H1 (cell line): ENCODE measurements around the gene PAPOLG. TPM values are rescaled to one million over a fixed set of nuclear protein-coding genes. Genes with fewer than 3 reads are reported as not detected.

Source experiments
- BCL11A ChIP-seq, 2 experiments: IDR thresholded peaks; one replicate each; pipeline ENCODE4 v1.6.1; 2011; ENCODE audit warnings: low read depth in 2 of 2, low read length in 2 of 2, mild to moderate bottlenecking in 2 of 2
- CHD7 ChIP-seq: fragments of 300-600 bp; sonication (generic); IDR thresholded peaks from 2 replicates; pipeline ENCODE4 v1.7.1; 2012; ENCODE audit warnings: low read length, moderate library complexity, mild to moderate bottlenecking, inconsistent platforms; ENCODE audit not compliant: insufficient replicate concordance
- EGR1 ChIP-seq: IDR thresholded peaks from 2 replicates; pipeline ENCODE4 v1.6.1; 2011; ENCODE audit warnings: low read depth, low read length, borderline replicate concordance
- HDAC6 ChIP-seq: IDR thresholded peaks from one replicate; pipeline ENCODE4 v1.7.1; 2012; ENCODE audit warnings: low read depth, mild to moderate bottlenecking, inconsistent platforms, low read length, moderate library complexity
- NRF1 ChIP-seq: IDR thresholded peaks from 2 replicates; pipeline ENCODE4 v1.6.1; 2011; ENCODE audit warnings: mild to moderate bottlenecking, low read depth, low read length, improper control_type of control experiment
- POLR2A ChIP-seq, 2 experiments: IDR thresholded peaks; 1 replicate in 1 of 2; 2 replicates in 1 of 2; pipeline ENCODE4 v1.6.1; 2011; ENCODE audit warnings: low read depth in 2 of 2, low read length in 2 of 2, mild to moderate bottlenecking in 2 of 2; ENCODE audit errors: control extremely low read depth in 1 of 2
- RAD21 ChIP-seq, 2 experiments: IDR thresholded peaks in 1 of 2; conservative IDR thresholded peaks in 1 of 2; 2 replicates each; pipeline ENCODE4 v1.6.1; 2011; ENCODE audit warnings: low read depth in 2 of 2, low read length in 2 of 2, improper control_type of control experiment in 1 of 2, inconsistent platforms in 1 of 2, mild to moderate bottlenecking in 1 of 2, moderate library complexity in 1 of 2
- SIN3A ChIP-seq, 2 experiments: IDR thresholded peaks in 1 of 2; conservative IDR thresholded peaks in 1 of 2; 2 replicates each; pipeline ENCODE4 v1.6.1; 2011 to 2012; ENCODE audit warnings: low read length in 2 of 2, improper control_type of control experiment in 1 of 2, low read depth in 1 of 2, mild to moderate bottlenecking in 1 of 2
- SIX5 ChIP-seq: IDR thresholded peaks from 2 replicates; pipeline ENCODE4 v1.6.1; 2011; ENCODE audit warnings: mild to moderate bottlenecking, low read depth, low read length
- polyA plus RNA-seq, 7 experiments: library from polyadenylated mRNA; depleted of rRNA in 3 of 7; stranded (reverse) in 5 of 7; unstranded in 2 of 7; fragments of >200 nt in 5 of 7; fragments of 200-250 nt in 2 of 7; gene quantifications; 1 replicate in 5 of 7; 2 replicates in 1 of 7; 4 replicates in 1 of 7; pipeline versions ENCODE4 v1.2.1 to v1.2.3, GENCODE V29; 2011 to 2013; ENCODE audit warnings: missing spikeins in 2 of 7, mixed read lengths in 2 of 7
- total RNA-seq: library from RNA; stranded (reverse); fragmentation: NEBNext Ultra II Directional; extraction: Animal tissue kit (Norgen Biotek cat#: 25700); gene quantifications from 2 replicates; pipeline ENCODE4 v1.2.1, GENCODE V29; 2021

Gene PAPOLG
- total and polyA plus RNA-seq, 2 of the 8 experiments (the other 6 are each of a cell fraction or from before 2014, with no cell fraction given), result 6.5 to 21.5 TPM

DNA sequence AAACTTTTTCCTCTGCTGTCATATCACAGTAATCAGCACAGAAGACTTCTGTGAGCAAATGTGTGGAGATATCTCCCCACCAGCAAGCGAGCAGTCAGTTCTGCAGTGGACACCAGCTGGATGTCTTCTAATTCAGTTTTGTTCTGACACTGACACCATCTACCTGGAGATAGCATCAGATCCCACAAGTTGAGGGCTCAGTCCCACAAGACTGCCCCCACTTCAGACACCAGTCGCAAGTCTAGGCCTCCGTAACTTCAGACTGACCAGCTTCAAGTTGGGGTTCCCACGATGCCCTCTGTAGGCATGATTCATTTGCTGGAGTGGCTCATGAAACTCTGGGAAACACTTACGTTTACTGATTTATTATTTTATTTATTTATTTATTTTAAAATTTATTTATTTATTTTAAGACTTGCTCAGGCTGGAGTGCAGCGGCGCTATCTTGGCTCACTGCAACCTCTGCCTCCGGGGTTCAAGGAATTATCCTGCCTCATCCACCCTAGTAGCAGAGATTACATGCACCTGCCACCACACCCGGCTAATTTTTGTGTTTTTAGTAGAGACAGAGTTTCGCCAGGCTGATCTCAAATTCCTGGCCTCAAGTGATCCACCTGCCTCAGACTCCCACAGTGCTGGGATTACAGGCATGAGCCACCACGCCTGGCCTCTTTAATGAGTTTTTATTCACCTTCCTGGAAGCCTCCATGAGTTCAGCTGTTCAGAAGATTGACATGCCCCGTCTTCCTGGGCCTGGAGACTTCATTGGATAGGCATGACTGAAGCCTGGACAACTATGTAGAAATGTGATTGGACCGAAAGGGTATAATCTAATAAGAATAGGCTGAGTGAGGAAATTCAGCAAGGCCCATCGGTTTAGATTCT is 55.7 kb downstream of the PAPOLG start (continued):
- no peak for TF ChIP-seq CHD7
- no peak for TF ChIP-seq SIN3A (conservative IDR thresholded peaks at IDR 0.05 in 1 of 2, IDR thresholded peaks at IDR 0.05 in 1 of 2; ENCODE audit: low read depth in 1 of 2, low read length in 2 of 2)
- TF ChIP-seq HDAC6, result no peak
- no peak for TF ChIP-seq RAD21 (IDR thresholded peaks at IDR 0.05 in 1 of 2, conservative IDR thresholded peaks at IDR 0.05 in 1 of 2; ENCODE audit: low read depth in 2 of 2, low read length in 2 of 2)
- no peak for TF ChIP-seq POLR2A (IDR thresholded peaks at IDR 0.05; ENCODE audit: control extremely low read depth in 1 of 2, low read depth in 2 of 2, low read length in 2 of 2)
- no peak for TF ChIP-seq BCL11A (IDR thresholded peaks at IDR 0.05; ENCODE audit: low read depth in 2 of 2, low read length in 2 of 2)
- no peak for TF ChIP-seq SIX5
- TF ChIP-seq EGR1, result no peak
- no peak for TF ChIP-seq NRF1
